T-cell (primary cell): ENCODE data around the gene NYAP2. TPM values are rescaled to one million over a fixed set of nuclear protein-coding genes. Genes with fewer than 3 reads are reported as not detected.

Experiments
- ATAC-seq, 4 experiments: fragments of 200-7000 bp in 3 of 4; fragments of 150-1000 bp in 1 of 4; cut with Tn5 transposase; replicated peaks in 1 of 4; 1 replicate in 3 of 4; 2 replicates in 1 of 4; pipeline ENCODE4 v1.10.0; 2021; ENCODE audit warnings: moderate library complexity in 3 of 4, mild to moderate bottlenecking in 2 of 4, moderate number of reproducible peaks in 1 of 4
- CTCF ChIA-PET, 2 donors: fragments of 300-600 bp; sonication (Branson Sonifier 250); formaldehyde crosslinking; loops; one replicate each; lab custom pipeline; 2022; ENCODE audit warnings: antibody characterized with exemption in 2 of 2; lab: Charles Lee
- POLR2A ChIA-PET, 2 donors: fragments of 300-600 bp; sonication (Branson Sonifier 250); formaldehyde crosslinking; loops; one replicate each; lab custom pipeline; 2022; ENCODE audit warnings: antibody characterized with exemption in 2 of 2; lab: Charles Lee
- DNase-seq, 35 experiments: peaks; one replicate each; pipeline versions ENCODE4 v3.0.0 to v3.0.0-alpha.2; 2013 to 2023
- H3K27ac ChIP-seq: one replicate; pipeline ENCODE4 v1.5.1; 2013; ENCODE audit warnings: low read length
- H3K27me3 ChIP-seq, 2 experiments: replicated peaks in 1 of 2; 1 replicate in 1 of 2; 2 replicates in 1 of 2; pipeline versions ENCODE4 v1.6.1 to v1.7.0; 2013; ENCODE audit warnings: low read length in 1 of 2, mixed read lengths in 1 of 2; ENCODE audit not compliant: control insufficient read depth in 2 of 2, insufficient read depth in 2 of 2; ENCODE audit errors: extremely low read depth in 1 of 2
- H3K36me3 ChIP-seq, 2 donors: 1 replicate in 1 of 2; 2 replicates in 1 of 2; pipeline versions ENCODE4 v1.6.1 to v1.7.0; 2013; ENCODE audit warnings: low read length in 1 of 2; ENCODE audit not compliant: control insufficient read depth in 2 of 2, insufficient read depth in 1 of 2; ENCODE audit errors: extremely low read depth in 1 of 2
- H3K4me1 ChIP-seq, 2 experiments: 1 replicate in 1 of 2; 2 replicates in 1 of 2; pipeline versions ENCODE4 v1.6.1 to v1.7.0; 2013; ENCODE audit warnings: low read length in 2 of 2, mixed read lengths in 1 of 2; ENCODE audit not compliant: insufficient read depth in 2 of 2, control insufficient read depth in 1 of 2; ENCODE audit errors: extremely low read depth in 1 of 2
- H3K4me3 ChIP-seq, 2 donors: 1 replicate in 1 of 2; 2 replicates in 1 of 2; pipeline versions ENCODE4 v1.5.1 to v1.7.0; 2013; ENCODE audit warnings: mild to moderate bottlenecking in 2 of 2, low read length in 1 of 2, moderate library complexity in 1 of 2; ENCODE audit not compliant: control insufficient read depth in 1 of 2; ENCODE audit errors: extremely low read depth in 1 of 2
- H3K9me3 ChIP-seq: 2 replicates; pipeline ENCODE4 v1.7.0; 2013
- H3K27ac Mint-ChIP-seq, 2 donors: one replicate each; pipeline ENCODE4 v1.8.0; 2020 to 2021; ENCODE audit warnings: mild to moderate bottlenecking in 2 of 2, mixed read lengths in 2 of 2
- H3K27me3 Mint-ChIP-seq, 2 donors: one replicate each; pipeline ENCODE4 v1.8.0; 2021 to 2022; ENCODE audit warnings: mixed read lengths in 2 of 2
- H3K36me3 Mint-ChIP-seq: one replicate; pipeline ENCODE4 v1.8.0; 2021; ENCODE audit warnings: mixed read lengths
- H3K4me1 Mint-ChIP-seq, 3 donors: one replicate each; pipeline ENCODE4 v1.8.0; 2020 to 2022; ENCODE audit warnings: mixed read lengths in 3 of 3, mild to moderate bottlenecking in 1 of 3
- H3K4me3 Mint-ChIP-seq, 3 donors: one replicate each; pipeline ENCODE4 v1.8.0; 2020 to 2022; ENCODE audit warnings: mild to moderate bottlenecking in 3 of 3, mixed read lengths in 3 of 3, moderate library complexity in 3 of 3
- H3K9me3 Mint-ChIP-seq, 3 donors: one replicate each; pipeline ENCODE4 v1.8.0; 2020 to 2022; ENCODE audit warnings: mixed read lengths in 3 of 3
- WGBS: methylation state at CpG from one replicate; pipeline ENCODE4 v1.1.5; 2013; ENCODE audit warnings: missing lambda C conversion rate; ENCODE audit not compliant: insufficient coverage; 5-methylcytosine and 5-hydroxymethylcytosine counted together
- total RNA-seq, 35 experiments: library from RNA in 6 of 35; stranded (reverse) in 6 of 35; fragments of 120-200 nt in 1 of 35; gene quantifications; one replicate each; pipeline versions ENCODE4 v1.2.1 to v1.2.4 and lab custom pipeline; 2013 to 2026

Gene NYAP2
- total RNA-seq (under 1 TPM in 2 of 5 donors, not detected in 3; 0.06 to 0.15 TPM), total RNA-seq (lab: John Stamatoyannopoulos, UW) (0 to 0.63 (median 0.10) reads per million in 29 experiments)
- not detected for total RNA-seq (2013)

DNA sequence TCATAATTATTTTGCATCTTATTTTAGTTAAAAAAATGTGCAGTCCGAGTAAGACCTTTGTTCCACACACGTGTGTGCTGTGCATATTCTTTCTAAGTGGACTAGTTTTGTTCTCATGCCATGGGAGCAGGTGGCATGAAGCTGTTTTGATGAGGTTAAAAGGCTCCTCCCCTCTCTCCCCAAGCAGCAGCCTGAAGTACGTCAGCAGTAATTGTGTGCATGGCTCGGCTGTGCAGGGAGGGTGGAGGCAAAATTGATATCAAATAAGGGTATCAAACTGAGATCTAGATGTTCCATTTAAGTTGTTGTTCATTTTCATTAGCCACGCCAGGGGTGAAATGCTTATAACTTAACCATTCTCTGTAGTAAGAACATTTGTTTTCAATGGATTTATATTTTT lies at the start of gene NYAP2:
NYAP2 (plus strand) TSS at position 207 of the 400 bp plus-strand sequence. CDS start 9,171 bp downstream, outside the sequence.
- DNase-seq (no peak), ATAC-seq (no peak)
- Histone ChIP-seq H3K4me3 (no peak within 1 kb of the TSS), H3K36me3 (no peaks in the 10 kb centered on the region), H3K9me3 (no peaks in the 10 kb centered on the region), H3K27me3 (peaks cover 0 to 4% of the 10 kb centered on the region in 2 experiments), H3K4me1 (no peaks in the 10 kb centered on the region), H3K27ac (no peak within 1 kb of the TSS)
- Mint-ChIP-seq H3K4me1 (no peaks in the 10 kb centered on the region), H3K27me3 (peaks cover 26 to 48% of the 10 kb centered on the region in 2 donors), H3K36me3 (no peaks in the 10 kb centered on the region), H3K9me3 (no peaks in the 10 kb centered on the region), H3K4me3 (no peak within 1 kb of the TSS), H3K27ac (no peak within 1 kb of the TSS)
- CTCF ChIA-PET = no interaction called here
- WGBS = no CpG with 5 or more reads among the region's 5 CpGs
- POLR2A ChIA-PET = interaction anchor here in 1 of 2 donors (0.6 kb wide), 1 partner anchor 99 kb away, joined by 5 read pairs; no protein-coding TSS in a partner anchor

- no peaks in the 10 kb centered on the region for H3K9me3 Mint-ChIP-seq
- CTCF ChIA-PET = no interaction called here
- WGBS = no CpG with 5 or more reads among the region's 1 CpG
- peaks cover 22 to 24% of the 10 kb centered on the region in 2 donors for H3K27me3 Mint-ChIP-seq
- no peak for DNase-seq
- H3K4me1 Mint-ChIP-seq = no peaks in the 10 kb centered on the region
- no peak overlapping the region for H3K27ac Mint-ChIP-seq
- H3K4me3 Mint-ChIP-seq = no peak overlapping the region
- Histone ChIP-seq H3K27me3 (peaks cover 0 to 4% of the 10 kb centered on the region in 2 experiments), H3K4me3 (no peak overlapping the region), H3K27ac (no peak overlapping the region), H3K9me3 (no peaks in the 10 kb centered on the region), H3K36me3 (no peaks in the 10 kb centered on the region), H3K4me1 (no peaks in the 10 kb centered on the region)
- POLR2A ChIA-PET = no interaction called here
- ATAC-seq = no peak
- H3K36me3 Mint-ChIP-seq = no peaks in the 10 kb centered on the region
These were observed 45.9 kb upstream of the NYAP2 start for GRCh38 chr2:225353579-225354085.

DNA sequence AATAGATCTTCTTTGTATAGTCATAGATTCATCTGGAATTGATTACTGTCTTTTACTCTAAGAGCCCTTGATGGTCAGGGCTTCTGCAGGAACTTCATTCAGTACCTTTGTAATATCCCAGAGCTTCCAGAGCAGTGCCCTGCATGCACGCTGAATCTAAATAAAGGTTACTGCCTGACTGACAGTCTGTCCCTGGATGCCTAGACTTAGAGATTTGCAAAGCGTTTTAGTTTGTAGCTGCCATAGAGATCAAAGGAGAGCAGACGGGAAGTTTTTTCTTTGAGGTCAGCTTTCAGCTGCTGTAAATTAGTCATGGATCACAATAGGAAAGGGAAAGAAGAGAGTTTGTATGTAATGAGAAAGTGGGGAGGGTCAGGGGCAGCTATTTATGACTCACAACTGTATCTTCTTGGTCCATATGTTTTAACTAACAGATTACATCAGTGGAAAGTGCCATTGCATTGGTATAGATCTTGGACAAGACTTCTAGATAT lies 45.2 kb upstream of the NYAP2 start:
- H3K9me3 Mint-ChIP-seq = no peaks in the 10 kb centered on the region
- 37% methylated on average over 3 of the region's 3 CpGs for WGBS

DNA sequence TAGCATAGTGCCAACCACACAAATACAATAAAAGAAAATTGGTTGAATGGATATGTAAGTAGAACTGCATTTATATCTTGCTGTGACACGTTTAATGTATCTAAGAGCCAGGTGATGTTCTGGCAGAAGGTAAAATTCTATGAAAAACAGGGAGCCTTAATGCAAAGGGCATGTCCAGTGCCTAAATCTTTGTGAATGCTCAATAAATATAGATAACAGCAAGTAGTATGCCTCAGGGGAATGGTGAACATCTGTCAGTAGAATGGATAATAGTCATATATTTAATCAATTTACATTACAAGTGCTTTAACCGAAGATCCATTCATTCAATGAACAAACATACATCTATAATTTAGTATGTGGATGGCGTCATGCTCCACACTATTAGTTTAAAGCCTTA lies 43.7 kb upstream of the NYAP2 start:
- Histone ChIP-seq H3K27ac (no peak overlapping the region), H3K27me3 (peaks cover 0 to 4% of the 10 kb centered on the region in 2 experiments), H3K4me3 (no peak overlapping the region), H3K9me3 (no peaks in the 10 kb centered on the region), H3K4me1 (no peaks in the 10 kb centered on the region), H3K36me3 (no peaks in the 10 kb centered on the region)
- H3K27ac Mint-ChIP-seq = no peak overlapping the region
- H3K27me3 Mint-ChIP-seq = peaks cover 19% of the 10 kb centered on the region in 2 donors
- H3K36me3 Mint-ChIP-seq = no peaks in the 10 kb centered on the region
- no peaks in the 10 kb centered on the region for H3K4me1 Mint-ChIP-seq
- no peak overlapping the region for H3K4me3 Mint-ChIP-seq
- DNase-seq (no peak), ATAC-seq (no peak)
- ChIA-PET CTCF (no interaction called here), POLR2A (no interaction called here)
- H3K9me3 Mint-ChIP-seq = no peaks in the 10 kb centered on the region
- no CpG with 5 or more reads among the region's 3 CpGs for WGBS

More for the DNA sequence above, 45.2 kb upstream of the NYAP2 start:
- no peak overlapping the region for H3K4me3 ChIP-seq
- no peaks in the 10 kb centered on the region for H3K4me1 ChIP-seq
- H3K27me3 ChIP-seq = peaks cover 0 to 4% of the 10 kb centered on the region in 2 experiments
- ATAC-seq (no peak), DNase-seq (no peak)
- Mint-ChIP-seq H3K36me3 (no peaks in the 10 kb centered on the region), H3K27me3 (peaks cover 22 to 24% of the 10 kb centered on the region in 2 donors), H3K4me3 (no peak overlapping the region), H3K27ac (no peak overlapping the region), H3K4me1 (no peaks in the 10 kb centered on the region)
- no peak overlapping the region for H3K27ac ChIP-seq
- H3K9me3 ChIP-seq = no peaks in the 10 kb centered on the region
- ChIA-PET POLR2A (no interaction called here), CTCF (no interaction called here)
- no peaks in the 10 kb centered on the region for H3K36me3 ChIP-seq

DNA sequence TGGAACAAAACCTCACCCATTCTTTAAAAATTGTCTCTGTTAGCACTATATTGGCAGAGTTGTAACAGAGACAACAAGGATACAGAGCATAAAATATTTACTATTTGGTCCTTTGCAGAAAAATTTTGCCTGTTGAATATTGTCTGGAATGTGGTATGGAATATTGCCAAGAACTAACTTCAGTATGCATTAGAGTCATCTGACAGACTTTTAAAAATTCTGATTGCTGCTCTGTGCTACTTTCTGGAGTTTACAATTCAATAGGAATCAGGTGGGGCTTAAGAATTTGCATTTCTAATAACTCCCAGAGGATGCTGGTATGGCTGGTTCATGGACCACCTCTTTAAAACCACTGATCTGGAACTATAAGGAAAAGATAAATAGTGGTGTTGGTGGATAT lies 32.8 kb upstream of the NYAP2 start:
- H3K36me3 ChIP-seq = no peaks in the 10 kb centered on the region
- CTCF ChIA-PET = no interaction called here
- H3K27ac ChIP-seq = no peak overlapping the region
- no peak for ATAC-seq
- H3K27ac Mint-ChIP-seq = no peak overlapping the region
- no peaks in the 10 kb centered on the region for H3K4me1 Mint-ChIP-seq
- no peaks in the 10 kb centered on the region for H3K9me3 Mint-ChIP-seq
- H3K4me3 Mint-ChIP-seq = no peak overlapping the region
- H3K4me3 ChIP-seq = no peak overlapping the region
- DNase-seq = no peak
- H3K27me3 Mint-ChIP-seq = peaks cover 10 to 24% of the 10 kb centered on the region in 2 donors
- no peaks in the 10 kb centered on the region for H3K27me3 ChIP-seq
- no peaks in the 10 kb centered on the region for H3K9me3 ChIP-seq
- no peaks in the 10 kb centered on the region for H3K36me3 Mint-ChIP-seq
- H3K4me1 ChIP-seq = no peaks in the 10 kb centered on the region
- POLR2A ChIA-PET = no interaction called here

- ChIA-PET CTCF (no interaction called here), POLR2A (no interaction called here)
- Mint-ChIP-seq H3K9me3 (no peaks in the 10 kb centered on the region), H3K36me3 (no peaks in the 10 kb centered on the region), H3K4me1 (no peaks in the 10 kb centered on the region), H3K27me3 (peaks cover 10 to 24% of the 10 kb centered on the region in 2 donors), H3K27ac (no peak overlapping the region), H3K4me3 (no peak overlapping the region)
- H3K36me3 ChIP-seq = no peaks in the 10 kb centered on the region
- H3K9me3 ChIP-seq = no peaks in the 10 kb centered on the region
- 38% methylated on average over 1 of the region's 1 CpG for WGBS
- no peaks in the 10 kb centered on the region for H3K27me3 ChIP-seq
- H3K4me3 ChIP-seq = no peak overlapping the region
- H3K27ac ChIP-seq = no peak overlapping the region
- no peak for DNase-seq
- no peak for ATAC-seq
- H3K4me1 ChIP-seq = no peaks in the 10 kb centered on the region
These were observed 32.0 kb upstream of the NYAP2 start for GRCh38 chr2:225367482-225367881.
